Mononuclear cell (primary cell): ENCODE measurements around the gene AHDC1. TPM values are rescaled to one million over a fixed set of nuclear protein-coding genes. Genes with fewer than 3 reads are reported as not detected.
"Not testable (repeated sequence)": the region's sequence is repeated elsewhere in the genome, so short reads cannot be mapped to it uniquely, and the experiment has no call there.

Experiments
- H3K27me3 ChIP-seq: 2 replicates; pipeline ENCODE4 v1.6.0; 2011; ENCODE audit warnings: low read length, control low read depth; ENCODE audit not compliant: insufficient read depth
- H3K4me1 ChIP-seq: 2 replicates; pipeline ENCODE4 v1.5.1; 2011; ENCODE audit warnings: mild to moderate bottlenecking, low read length, control low read depth; ENCODE audit not compliant: insufficient read depth
- H3K4me3 ChIP-seq: 2 replicates; pipeline ENCODE4 v1.5.1; 2011; ENCODE audit warnings: mild to moderate bottlenecking, low read length, moderate library complexity
- H3K9me3 ChIP-seq: 2 replicates; pipeline ENCODE4 v1.5.1; 2011; ENCODE audit warnings: low read depth, mild to moderate bottlenecking, control low read depth, low read length
- total RNA-seq: library from RNA; depleted of rRNA; stranded (reverse); fragments of >200 nt; gene quantifications from one replicate; pipeline ENCODE4 v1.2.3, GENCODE V29; 2012

AHDC1 gene
- total RNA-seq, 1 donor: 3.3 TPM

GRCh38 chr1:27515626-27516025, 88.3 kb downstream of the AHDC1 start:
- H3K4me3 ChIP-seq: no peak overlapping the region

GRCh38 chr1:27513958-27514357, 90.0 kb downstream of the AHDC1 start:
- Histone ChIP-seq H3K4me1 (peaks cover 14% of the 10 kb centered on the region), H3K9me3 (no peaks in the 10 kb centered on the region), H3K4me3 (no peak overlapping the region), H3K27me3 (no peaks in the 10 kb centered on the region)

More at GRCh38 chr1:27515626-27516025, 88.3 kb downstream of the AHDC1 start:
- H3K4me1 ChIP-seq: peaks cover 14% of the 10 kb centered on the region
- no peaks in the 10 kb centered on the region for H3K27me3 ChIP-seq
- no peaks in the 10 kb centered on the region for H3K9me3 ChIP-seq

- Histone ChIP-seq H3K4me1 (peaks cover 14% of the 10 kb centered on the region), H3K27me3 (no peaks in the 10 kb centered on the region), H3K4me3 (no peak overlapping the region), H3K9me3 (no peaks in the 10 kb centered on the region)
These were observed 90.4 kb downstream of the AHDC1 start for GRCh38 chr1:27513528-27513927.

GRCh38 chr1:27509127-27510080, 94.5 kb downstream of the AHDC1 start:
- H3K4me3 ChIP-seq: no peak overlapping the region
- H3K27me3 ChIP-seq: no peaks in the 10 kb centered on the region
- peaks cover 13% of the 10 kb centered on the region for H3K4me1 ChIP-seq
- H3K9me3 ChIP-seq: no peaks in the 10 kb centered on the region

GRCh38 chr1:27507960-27508665, 95.8 kb downstream of the AHDC1 start:
- no peaks in the 10 kb centered on the region for H3K27me3 ChIP-seq
- no peaks in the 10 kb centered on the region for H3K9me3 ChIP-seq
- no peak overlapping the region for H3K4me3 ChIP-seq
- peaks cover under 1% of the 10 kb centered on the region for H3K4me1 ChIP-seq

GRCh38 chr1:27506703-27507102, 97.2 kb downstream of the AHDC1 start:
- Histone ChIP-seq H3K4me1 (no peaks in the 10 kb centered on the region), H3K9me3 (no peaks in the 10 kb centered on the region)

GRCh38 chr1:27505420-27505680, 98.6 kb downstream of the AHDC1 start:
- Histone ChIP-seq H3K4me3 (no peak overlapping the region), H3K27me3 (no peaks in the 10 kb centered on the region), H3K9me3 (no peaks in the 10 kb centered on the region), H3K4me1 (no peaks in the 10 kb centered on the region)

More at GRCh38 chr1:27506703-27507102, 97.2 kb downstream of the AHDC1 start:
- no peaks in the 10 kb centered on the region for H3K27me3 ChIP-seq
- no peak overlapping the region for H3K4me3 ChIP-seq

- no peaks in the 10 kb centered on the region for H3K4me1 ChIP-seq
- H3K27me3 ChIP-seq: no peaks in the 10 kb centered on the region
- H3K4me3 ChIP-seq: no peak overlapping the region
- H3K9me3 ChIP-seq: no peaks in the 10 kb centered on the region
These were observed 99.1 kb downstream of the AHDC1 start for GRCh38 chr1:27504588-27505419.

- H3K4me1 ChIP-seq: no peaks in the 10 kb centered on the region
- H3K9me3 ChIP-seq: no peaks in the 10 kb centered on the region
- H3K27me3 ChIP-seq: no peaks in the 10 kb centered on the region
- no peak overlapping the region for H3K4me3 ChIP-seq
These were observed 99.9 kb downstream of the AHDC1 start for GRCh38 chr1:27503844-27504587.

- Histone ChIP-seq H3K4me1 (no peaks in the 10 kb centered on the region), H3K9me3 (no peaks in the 10 kb centered on the region), H3K27me3 (no peaks in the 10 kb centered on the region), H3K4me3 (no peak overlapping the region)
These were observed 100.9 kb downstream of the AHDC1 start for GRCh38 chr1:27503033-27503432.

- H3K4me1 ChIP-seq, H3K27me3 ChIP-seq, H3K9me3 ChIP-seq, H3K4me3 ChIP-seq: not testable (repeated sequence)
These were observed 102.8 kb downstream of the AHDC1 start for GRCh38 chr1:27501159-27501558.

- no peaks in the 10 kb centered on the region for H3K9me3 ChIP-seq
- no peaks in the 10 kb centered on the region for H3K27me3 ChIP-seq
- no peaks in the 10 kb centered on the region for H3K4me1 ChIP-seq
- no peak overlapping the region for H3K4me3 ChIP-seq
These were observed 104.8 kb downstream of the AHDC1 start for GRCh38 chr1:27499142-27499541.

GRCh38 chr1:27496604-27497155, 107.3 kb downstream of the AHDC1 start:
- Histone ChIP-seq H3K4me3 (no peak overlapping the region), H3K27me3 (no peaks in the 10 kb centered on the region), H3K9me3 (no peaks in the 10 kb centered on the region), H3K4me1 (peaks cover 18% of the 10 kb centered on the region)

- H3K9me3 ChIP-seq: no peaks in the 10 kb centered on the region
- H3K4me1 ChIP-seq: peaks cover 43% of the 10 kb centered on the region
- no peaks in the 10 kb centered on the region for H3K27me3 ChIP-seq
- no peak overlapping the region for H3K4me3 ChIP-seq
These were observed 111.1 kb downstream of the AHDC1 start for GRCh38 chr1:27492796-27493195.
